Caco-2 (cell line): ENCODE results near the gene FAM3D. TPM values are rescaled to one million over a fixed set of nuclear protein-coding genes. Genes with fewer than 3 reads are reported as not detected.

Source experiments
- BruUV-seq: library from RNA; stranded (reverse); fragments of 400-500 nt; replicated peaks from 2 replicates; lab custom pipeline; 2021; lab: Mats Ljungman, UMichigan
- CTCF ChIA-PET: fragments of 300-600 bp; sonication (Branson Sonifier 250); formaldehyde crosslinking; loops from one replicate; lab custom pipeline; 2022; ENCODE audit warnings: antibody characterized with exemption; lab: Charles Lee
- POLR2A ChIA-PET: fragments of 300-600 bp; sonication (Branson Sonifier 250); formaldehyde crosslinking; loops from one replicate; lab custom pipeline; 2022; ENCODE audit warnings: antibody characterized with exemption; lab: Charles Lee
- DNase-seq, 2 experiments: peaks; one replicate each; pipeline versions ENCODE4 v3.0.0 to v3.0.0-alpha.2; 2020 to 2022
- H3K27me3 ChIP-seq: replicated peaks from 2 replicates; pipeline ENCODE4 v1.6.0; 2011; ENCODE audit warnings: low read length; ENCODE audit not compliant: control insufficient read depth, insufficient read depth
- H3K36me3 ChIP-seq: 2 replicates; pipeline ENCODE4 v1.5.1; 2011; ENCODE audit warnings: low read length; ENCODE audit not compliant: control insufficient read depth, insufficient read depth
- H3K4me1 ChIP-seq: fragments of 250-450 bp; sonication (Bioruptor Pico); 2 replicates; pipeline ENCODE4 v1.5.1; 2020; ENCODE audit warnings: mild to moderate bottlenecking
- H3K4me3 ChIP-seq: 2 replicates; pipeline ENCODE4 v1.5.1; 2011; ENCODE audit warnings: low read depth, mild to moderate bottlenecking, control low read depth, low read length
- H3K9me3 ChIP-seq: fragments of 250-450 bp; sonication (Bioruptor Pico); 2 replicates; pipeline ENCODE4 v1.5.1; 2020; ENCODE audit warnings: mild to moderate bottlenecking, moderate library complexity
- H3K27ac Mint-ChIP-seq: one replicate; pipeline ENCODE4 v1.8.0; 2022; ENCODE audit warnings: mixed read lengths; ENCODE audit not compliant: unreplicated experiment
- H3K27me3 Mint-ChIP-seq: one replicate; pipeline ENCODE4 v1.8.0; 2022; ENCODE audit warnings: mixed read lengths; ENCODE audit not compliant: insufficient read depth, unreplicated experiment
- H3K36me3 Mint-ChIP-seq: one replicate; pipeline ENCODE4 v1.8.0; 2022; ENCODE audit warnings: mild to moderate bottlenecking, mixed read lengths; ENCODE audit not compliant: insufficient read depth, unreplicated experiment
- H3K4me1 Mint-ChIP-seq: one replicate; pipeline ENCODE4 v1.8.0; 2022; ENCODE audit warnings: low read depth, mixed read lengths; ENCODE audit not compliant: unreplicated experiment
- H3K4me3 Mint-ChIP-seq: one replicate; pipeline ENCODE4 v1.8.0; 2022; ENCODE audit warnings: mild to moderate bottlenecking, moderate library complexity, mixed read lengths; ENCODE audit not compliant: unreplicated experiment
- H3K9me3 Mint-ChIP-seq: one replicate; pipeline ENCODE4 v1.8.0; 2022; ENCODE audit warnings: mixed read lengths; ENCODE audit not compliant: unreplicated experiment
- CTCF ChIP-seq, 2 experiments: fragments of 200-600 bp in 1 of 2; IDR thresholded peaks; 1 replicate in 1 of 2; 2 replicates in 1 of 2; pipeline versions ENCODE4 v1.5.1 to v1.8.0; 2011 to 2022; ENCODE audit warnings: antibody characterized with exemption in 1 of 2, control low read depth in 1 of 2, inconsistent platforms in 1 of 2, low read depth in 1 of 2, low read length in 1 of 2, mild to moderate bottlenecking in 1 of 2, moderate library complexity in 1 of 2; ENCODE audit not compliant: insufficient read depth in 1 of 2, severe bottlenecking in 1 of 2, unreplicated experiment in 1 of 2
- intact Hi-C: fragments of 100-400 bp; cut with micrococcal nuclease; formaldehyde crosslinking; loops from one replicate; pipeline ENCODE4 v1.10.0; 2022; ENCODE audit not compliant: unreplicated experiment
- total RNA-seq: library from RNA; stranded (reverse); gene quantifications from 2 replicates; pipeline ENCODE4 v1.2.3, GENCODE V29; 2022

FAM3D gene
- total RNA-seq, 1 experiment from 2014 or later, result not detected

DNA sequence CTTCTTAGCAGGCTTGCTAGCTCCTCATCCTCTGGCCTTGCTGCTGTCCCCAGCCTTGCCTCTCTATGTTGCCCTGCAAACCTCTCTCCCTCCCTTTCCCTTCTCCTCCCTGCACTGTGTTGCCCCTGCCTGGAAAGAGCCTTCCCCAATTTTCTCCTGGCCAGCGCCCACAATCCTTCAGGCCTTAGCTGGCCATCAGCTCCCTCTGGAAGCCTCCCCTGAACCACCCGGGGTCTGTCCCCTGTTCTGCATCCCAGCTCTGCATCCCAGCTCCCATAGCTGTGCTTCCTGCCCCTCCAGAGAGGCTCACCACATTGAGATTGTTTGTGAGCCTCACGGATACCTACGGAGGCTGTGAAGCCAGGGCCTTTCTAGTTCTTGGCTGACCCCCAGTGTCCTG is 23.7 kb downstream of the FAM3D start:
- Mint-ChIP-seq H3K9me3 (no peaks in the 10 kb centered on the region), H3K27ac (no peak overlapping the region), H3K4me1 (no peaks in the 10 kb centered on the region), H3K27me3 (no peaks in the 10 kb centered on the region), H3K36me3 (no peaks in the 10 kb centered on the region), H3K4me3 (no peak overlapping the region)
- no peak for TF ChIP-seq CTCF (IDR thresholded peaks at IDR 0.05; ENCODE audit: insufficient read depth in 1 of 2, low read depth in 1 of 2, low read length in 1 of 2, severe bottlenecking in 1 of 2, unreplicated experiment in 1 of 2)
- H3K4me3 ChIP-seq, result no peak overlapping the region
- H3K9me3 ChIP-seq, result no peaks in the 10 kb centered on the region
- no TSS peak for BruUV-seq
- no peaks in the 10 kb centered on the region; the same call in 1 of the 2 replicates for H3K27me3 ChIP-seq
- intact Hi-C loops, result no loop called here
- no peaks in the 10 kb centered on the region for H3K36me3 ChIP-seq
- ChIA-PET CTCF (no interaction called here), POLR2A (no interaction called here)
- no peak for DNase-seq
- no peaks in the 10 kb centered on the region for H3K4me1 ChIP-seq

- H3K9me3 Mint-ChIP-seq, result no peaks in the 10 kb centered on the region
- intact Hi-C loops, result loop anchor here (1.0 to 2.0 kb wide), 4 partner anchors 18 to 412 kb away; no protein-coding TSS in a partner anchor
- H3K4me3 ChIP-seq, result no peak overlapping the region
- H3K4me1 Mint-ChIP-seq, result no peaks in the 10 kb centered on the region
- H3K4me1 ChIP-seq, result no peaks in the 10 kb centered on the region
- no peaks in the 10 kb centered on the region for H3K9me3 ChIP-seq
- no peaks in the 10 kb centered on the region for H3K27me3 Mint-ChIP-seq
- DNase-seq, result peak; percentile 80 to 84
- peak; percentile 89 to 95 for TF ChIP-seq CTCF (IDR thresholded peaks at IDR 0.05; ENCODE audit: insufficient read depth in 1 of 2, low read depth in 1 of 2, low read length in 1 of 2, severe bottlenecking in 1 of 2, unreplicated experiment in 1 of 2)
- no peak overlapping the region for H3K27ac Mint-ChIP-seq
- H3K4me3 Mint-ChIP-seq, result no peak overlapping the region
- H3K36me3 Mint-ChIP-seq, result no peaks in the 10 kb centered on the region
- POLR2A ChIA-PET, result no interaction called here
- H3K36me3 ChIP-seq, result no peaks in the 10 kb centered on the region
- CTCF ChIA-PET, result interaction anchor here (0.6 to 1.5 kb wide), 3 partner anchors 18 to 412 kb away, joined by 3 to 8 read pairs (median 3); no protein-coding TSS in a partner anchor
- H3K27me3 ChIP-seq, result no peaks in the 10 kb centered on the region; the same call in 1 of the 2 replicates
- no TSS peak for BruUV-seq
Observed at GRCh38 chr3:58640700-58641372, 25.7 kb downstream of the FAM3D start.

- ChIA-PET POLR2A (no interaction called here), CTCF (interaction anchor here (1.2 to 1.4 kb wide), 2 partner anchors 10 to 19 kb away, joined by 3 to 5 read pairs; no protein-coding TSS in a partner anchor)
- Mint-ChIP-seq H3K4me3 (no peak overlapping the region), H3K4me1 (no peaks in the 10 kb centered on the region), H3K9me3 (no peaks in the 10 kb centered on the region), H3K27ac (no peak overlapping the region), H3K27me3 (no peaks in the 10 kb centered on the region), H3K36me3 (no peaks in the 10 kb centered on the region)
- no peak for DNase-seq
- H3K4me1 ChIP-seq, result no peaks in the 10 kb centered on the region
- no peak for TF ChIP-seq CTCF (IDR thresholded peaks at IDR 0.05; ENCODE audit: insufficient read depth in 1 of 2, low read depth in 1 of 2, low read length in 1 of 2, severe bottlenecking in 1 of 2, unreplicated experiment in 1 of 2)
- BruUV-seq, result no TSS peak
- H3K9me3 ChIP-seq, result no peaks in the 10 kb centered on the region
- H3K27me3 ChIP-seq, result no peaks in the 10 kb centered on the region
- H3K4me3 ChIP-seq, result no peak overlapping the region
- H3K36me3 ChIP-seq, result no peaks in the 10 kb centered on the region
- intact Hi-C loops, result loop anchor here (1.0 to 10.0 kb wide), 5 partner anchors 19 to 413 kb away; no protein-coding TSS in a partner anchor
Observed at GRCh38 chr3:58639842-58640241, 26.7 kb downstream of the FAM3D start.
